A549 (cell line): Measurements from ENCODE around the gene PRKCE. TPM values are rescaled to one million over a fixed set of nuclear protein-coding genes. Genes with fewer than 3 reads are reported as not detected.

Experiments
- ATAC-seq, 2 experiments: fragments of 200-7000 bp in 1 of 2; fragments of >200 bp in 1 of 2; cut with Nextera tagmentation in 1 of 2; cut with Tn5 transposase in 1 of 2; 3 replicates each; pipeline versions ENCODE4 v1.8.0 to v1.9.1; 2018 to 2020; ENCODE audit warnings: mild to moderate bottlenecking in 1 of 2, moderate library complexity in 1 of 2
- CTCF ChIA-PET: fragments of 300-600 bp; sonication (Branson Sonifier 250); formaldehyde crosslinking; extraction: SDS; loops from one replicate; lab custom pipeline; 2021; ENCODE audit warnings: antibody characterized with exemption, inconsistent platforms; lab: Yijun Ruan, JAX
- POLR2A ChIA-PET: fragments of 350-600 bp; formaldehyde crosslinking; extraction: SDS; loops from one replicate; lab custom pipeline; 2021; ENCODE audit warnings: antibody characterized with exemption, inconsistent platforms; lab: Yijun Ruan, JAX
- DNase-seq, 2 experiments: peaks; one replicate each; pipeline versions ENCODE4 v3.0.0 to v3.0.0-alpha.2; 2011 to 2016; ENCODE audit warnings: low read depth in 1 of 2, low spot score in 1 of 2
- FAIRE-seq: peaks from 2 replicates; lab custom pipeline; 2011; peaks lifted over from hg19 to GRCh38; lab: Jason Lieb, UNC
- H3K27ac ChIP-seq, 2 experiments: fragments of >200 bp; sonication (Bioruptor Twin); formaldehyde crosslinking; 3 replicates each; pipeline ENCODE4 v1.5.1; 2016 to 2017
- H3K4me1 ChIP-seq: fragments of >200 bp; sonication (Bioruptor Twin); formaldehyde crosslinking; 3 replicates; pipeline ENCODE4 v1.6.1; 2016
- H3K4me2 ChIP-seq: fragments of >200 bp; sonication (Bioruptor Twin); formaldehyde crosslinking; 3 replicates; pipeline ENCODE4 v1.6.1; 2016
- H3K4me3 ChIP-seq: fragments of >200 bp; sonication (Bioruptor Twin); formaldehyde crosslinking; 3 replicates; pipeline ENCODE4 v1.5.1; 2016
- H3K9me3 ChIP-seq: fragments of >200 bp; sonication (Bioruptor Twin); formaldehyde crosslinking; 3 replicates; pipeline ENCODE4 v1.6.1; 2016
- BHLHE40 ChIP-seq: IDR thresholded peaks from 2 replicates; pipeline ENCODE4 v1.6.1; 2012; ENCODE audit warnings: low read depth, low read length, inconsistent platforms
- CBX8 ChIP-seq: fragments of 200-600 bp; sonication (generic); IDR thresholded peaks from 2 replicates; pipeline ENCODE4 v1.6.1; 2016
- CEBPB ChIP-seq, 2 experiments: fragments of >200 bp in 1 of 2; sonication (Bioruptor Twin) in 1 of 2; formaldehyde crosslinking in 1 of 2; IDR thresholded peaks; 2 replicates each; pipeline ENCODE4 v1.6.1; 2012 to 2016
- CHD2 ChIP-seq: fragments of 150-350 bp; IDR thresholded peaks from 2 replicates; pipeline ENCODE4 v1.6.1; 2014; ENCODE audit warnings: low read length; ENCODE audit not compliant: partially characterized antibody
- EP300 ChIP-seq, 2 experiments: fragments of >200 bp; sonication (Bioruptor Twin); formaldehyde crosslinking; IDR thresholded peaks; 2 replicates in 1 of 2; 3 replicates in 1 of 2; pipeline ENCODE4 v1.6.1; 2016 to 2017
- FOSB ChIP-seq: fragments of 250-450 bp; sonication (Bioruptor Pico); IDR thresholded peaks from 2 replicates; pipeline ENCODE4 v1.5.0; 2020; ENCODE audit warnings: mild to moderate bottlenecking, moderate library complexity
- HDAC2 ChIP-seq: fragments of 200-600 bp; sonication (generic); IDR thresholded peaks from 2 replicates; pipeline ENCODE4 v1.6.1; 2016
- HOXB13 ChIP-seq: fragments of 250-450 bp; sonication (Bioruptor Pico); IDR thresholded peaks from 2 replicates; pipeline ENCODE4 v1.5.0; 2020; ENCODE audit warnings: low read depth, mild to moderate bottlenecking, moderate library complexity
- HOXB5 ChIP-seq: fragments of 250-450 bp; sonication (Bioruptor Pico); IDR thresholded peaks from 2 replicates; pipeline ENCODE4 v1.5.0; 2020; ENCODE audit warnings: mild to moderate bottlenecking, moderate library complexity
- JUN ChIP-seq, 2 experiments: fragments of >200 bp; sonication (Bioruptor Twin); formaldehyde crosslinking; IDR thresholded peaks; 2 replicates in 1 of 2; 3 replicates in 1 of 2; pipeline ENCODE4 v1.6.1; 2016 to 2017
- JUNB ChIP-seq: fragments of >200 bp; sonication (Bioruptor Twin); formaldehyde crosslinking; IDR thresholded peaks from 2 replicates; pipeline ENCODE4 v1.6.1; 2016
- KDM1A ChIP-seq: fragments of 200-600 bp; sonication (generic); IDR thresholded peaks from 2 replicates; pipeline ENCODE4 v1.6.1; 2016; ENCODE audit warnings: low read depth, mild to moderate bottlenecking
- KDM5A ChIP-seq: fragments of 200-600 bp; sonication (generic); IDR thresholded peaks from 2 replicates; pipeline ENCODE4 v1.6.1; 2016; ENCODE audit warnings: antibody characterized with exemption, mild to moderate bottlenecking
- MAFK ChIP-seq: fragments of 450-650 bp; IDR thresholded peaks from 2 replicates; pipeline ENCODE4 v1.6.1; 2014; ENCODE audit not compliant: partially characterized antibody
- MAZ ChIP-seq: fragments of 150-350 bp; IDR thresholded peaks from 2 replicates; pipeline ENCODE4 v1.6.1; 2014; ENCODE audit warnings: antibody characterized with exemption, low read depth, low read length, borderline replicate concordance
- NFE2L2 ChIP-seq: fragments of 150-350 bp; conservative IDR thresholded peaks from 2 replicates; pipeline ENCODE4 v1.6.1; 2014; ENCODE audit warnings: low read length
- NR3C1 ChIP-seq: fragments of >200 bp; sonication (Bioruptor Twin); formaldehyde crosslinking; IDR thresholded peaks from 3 replicates; pipeline ENCODE4 v1.6.1; 2017
- POLR2A ChIP-seq: IDR thresholded peaks from 2 replicates; pipeline ENCODE4 v1.6.1; 2012; ENCODE audit warnings: mild to moderate bottlenecking, low read length
- RAD21 ChIP-seq, 2 experiments: fragments of >200 bp in 1 of 2; sonication (Bioruptor Twin) in 1 of 2; formaldehyde crosslinking in 1 of 2; IDR thresholded peaks in 1 of 2; conservative IDR thresholded peaks in 1 of 2; 2 replicates in 1 of 2; 3 replicates in 1 of 2; pipeline ENCODE4 v1.6.1; 2012 to 2018; ENCODE audit warnings: inconsistent platforms in 1 of 2
- RARB ChIP-seq: fragments of 250-450 bp; sonication (Bioruptor Pico); IDR thresholded peaks from 2 replicates; pipeline ENCODE4 v1.8.0; 2021; ENCODE audit warnings: mild to moderate bottlenecking, moderate library complexity
- RCOR1 ChIP-seq: fragments of 150-350 bp; IDR thresholded peaks from 2 replicates; pipeline ENCODE4 v1.6.1; 2014; ENCODE audit warnings: antibody characterized with exemption, low read length, low read depth
- RNF2 ChIP-seq: fragments of 200-600 bp; sonication (generic); IDR thresholded peaks from 2 replicates; pipeline ENCODE4 v1.6.1; 2016; ENCODE audit warnings: low read depth, mild to moderate bottlenecking, antibody characterized with exemption, moderate library complexity, borderline replicate concordance
- SREBF2 ChIP-seq: fragments of 450-650 bp; IDR thresholded peaks from 2 replicates; pipeline ENCODE4 v1.6.1; 2014; ENCODE audit warnings: mild to moderate bottlenecking, moderate library complexity
- ZFP36 ChIP-seq: fragments of 450-650 bp; IDR thresholded peaks from 2 replicates; pipeline ENCODE4 v1.6.1; 2014; ENCODE audit warnings: borderline replicate concordance; ENCODE audit not compliant: partially characterized antibody
- WGBS: methylation state at CpG from one replicate; pipeline ENCODE4 v1.1.6; 2017; ENCODE audit errors: missing lambda C conversion rate; 5-methylcytosine and 5-hydroxymethylcytosine counted together
- polyA plus RNA-seq, 4 experiments: library from polyadenylated mRNA; depleted of rRNA in 3 of 4; stranded (reverse); fragments of >200 nt; fragmentation: RNase III in 1 of 4; extraction: RNeasy Plus Mini Kit Qiagen cat#74134 plus additional on column Dnase treatment in 1 of 4; gene quantifications; 2 replicates in 3 of 4; 3 replicates in 1 of 4; pipeline ENCODE4 v1.2.3, GENCODE V29; 2011 to 2017
- TF ChIP-seq, protein P1 (sequence below): fragments of 450-650 bp; IDR thresholded peaks from 2 replicates; pipeline ENCODE4 v1.6.1; 2014; ENCODE audit warnings: antibody characterized with exemption
- TF ChIP-seq, protein P2 (sequence below): fragments of 150-350 bp; IDR thresholded peaks from 2 replicates; pipeline ENCODE4 v1.6.1; 2014; ENCODE audit warnings: low read depth, mild to moderate bottlenecking, low read length
- TF ChIP-seq, protein P3 (sequence below): fragments of >200 bp; sonication (Bioruptor Twin); formaldehyde crosslinking; IDR thresholded peaks from 3 replicates; pipeline ENCODE4 v1.5.1; 2016
- TF ChIP-seq, protein P4 (sequence below): IDR thresholded peaks from 2 replicates; pipeline ENCODE4 v1.6.1; 2012

The PRKCE gene
- polyA plus RNA-seq, 2 of the 4 experiments (the other 2 are of a cell fraction), result 11.5 to 12.0 TPM

DNA sequence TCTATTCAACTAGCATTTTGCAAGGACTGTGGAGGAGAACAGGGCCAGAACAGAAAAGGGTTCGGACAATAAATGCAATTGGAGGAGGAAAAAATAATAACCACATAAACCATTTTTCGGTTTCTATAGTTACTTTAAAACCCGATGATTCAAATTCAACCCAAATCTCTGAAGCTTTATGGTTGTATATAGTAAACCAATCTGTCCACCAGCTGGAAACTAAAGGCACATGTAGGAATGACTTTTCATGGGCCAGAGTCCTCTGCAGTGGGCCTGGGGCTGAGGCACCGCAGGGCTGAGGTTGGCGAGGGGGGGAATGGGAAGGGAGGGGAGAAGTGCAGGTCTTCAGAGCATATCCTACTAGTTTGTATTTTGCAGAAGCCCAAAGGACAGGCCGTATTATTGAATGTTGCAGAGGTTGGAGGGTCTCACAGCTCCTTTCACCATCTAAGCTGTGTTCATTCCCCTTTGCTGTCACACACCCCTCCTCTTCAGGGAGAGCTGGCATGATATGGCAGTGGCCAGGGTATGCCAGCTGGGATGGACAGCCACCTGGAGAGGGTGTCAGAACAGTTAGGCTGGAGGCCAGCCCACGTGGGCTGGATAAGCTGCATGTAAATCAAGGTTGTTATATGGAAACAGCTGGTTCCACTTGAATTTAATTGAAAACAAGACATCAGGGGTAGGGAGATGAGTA, 267.1 kb downstream of the PRKCE start:
- no peak for ATAC-seq
- no peak for FAIRE-seq
- TF ChIP-seq JUN (IDR thresholded peaks at IDR 0.05), result no peak
- TF ChIP-seq CHD2, result no peak
- TF ChIP-seq, protein P1, sequence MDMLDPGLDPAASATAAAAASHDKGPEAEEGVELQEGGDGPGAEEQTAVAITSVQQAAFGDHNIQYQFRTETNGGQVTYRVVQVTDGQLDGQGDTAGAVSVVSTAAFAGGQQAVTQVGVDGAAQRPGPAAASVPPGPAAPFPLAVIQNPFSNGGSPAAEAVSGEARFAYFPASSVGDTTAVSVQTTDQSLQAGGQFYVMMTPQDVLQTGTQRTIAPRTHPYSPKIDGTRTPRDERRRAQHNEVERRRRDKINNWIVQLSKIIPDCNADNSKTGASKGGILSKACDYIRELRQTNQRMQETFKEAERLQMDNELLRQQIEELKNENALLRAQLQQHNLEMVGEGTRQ, result no peak
- TF ChIP-seq POLR2A, result no peak
- TF ChIP-seq, protein P2, sequence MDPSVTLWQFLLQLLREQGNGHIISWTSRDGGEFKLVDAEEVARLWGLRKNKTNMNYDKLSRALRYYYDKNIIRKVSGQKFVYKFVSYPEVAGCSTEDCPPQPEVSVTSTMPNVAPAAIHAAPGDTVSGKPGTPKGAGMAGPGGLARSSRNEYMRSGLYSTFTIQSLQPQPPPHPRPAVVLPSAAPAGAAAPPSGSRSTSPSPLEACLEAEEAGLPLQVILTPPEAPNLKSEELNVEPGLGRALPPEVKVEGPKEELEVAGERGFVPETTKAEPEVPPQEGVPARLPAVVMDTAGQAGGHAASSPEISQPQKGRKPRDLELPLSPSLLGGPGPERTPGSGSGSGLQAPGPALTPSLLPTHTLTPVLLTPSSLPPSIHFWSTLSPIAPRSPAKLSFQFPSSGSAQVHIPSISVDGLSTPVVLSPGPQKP, result no peak
- TF ChIP-seq KDM5A, result no peak
- TF ChIP-seq NFE2L2, result no peak
- no peak for TF ChIP-seq CBX8
- no peak for TF ChIP-seq CEBPB (IDR thresholded peaks at IDR 0.05)
- TF ChIP-seq, all 56 proteins: peak for 0
- Histone ChIP-seq H3K4me1 (no peaks in the 10 kb centered on the region), H3K27ac (no peak overlapping the region), H3K4me3 (no peak overlapping the region), H3K9me3 (no peaks in the 10 kb centered on the region), H3K4me2 (no peak overlapping the region)
- no peak for DNase-seq
- ChIA-PET POLR2A (no interaction called here), CTCF (interaction anchor here (1.0 to 1.6 kb wide), 3 partner anchors 13 to 276 kb away, joined by 3 to 8 read pairs (median 3); no protein-coding TSS in a partner anchor)
- 83% methylated on average over 7 of the region's 7 CpGs for WGBS

DNA sequence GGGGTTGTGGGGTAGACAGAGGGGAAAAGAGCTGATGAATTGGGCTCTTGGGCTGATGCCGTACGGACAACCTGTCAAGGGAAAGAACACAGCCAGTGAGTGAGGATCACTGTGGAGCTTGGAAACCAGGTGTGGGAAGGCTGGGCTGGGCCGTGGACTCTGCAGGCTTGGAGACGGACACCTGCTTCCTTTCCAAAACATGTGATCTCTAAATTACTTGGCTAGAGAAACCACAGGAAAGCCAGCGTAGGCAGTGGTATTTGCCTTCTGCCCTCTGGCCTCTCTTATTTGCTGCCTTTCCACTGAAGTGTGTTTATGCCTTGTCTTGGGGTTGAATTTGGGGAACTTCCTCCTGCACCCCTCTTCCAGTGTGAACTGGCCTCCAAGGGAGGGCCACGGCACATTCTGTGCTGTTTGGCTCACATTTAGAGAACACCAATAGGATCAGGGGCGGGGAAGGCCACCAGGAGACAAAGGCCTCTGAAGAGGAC, 267.7 kb downstream of the PRKCE start:
- no peak for FAIRE-seq
- no peak overlapping the region for H3K27ac ChIP-seq

DNA sequence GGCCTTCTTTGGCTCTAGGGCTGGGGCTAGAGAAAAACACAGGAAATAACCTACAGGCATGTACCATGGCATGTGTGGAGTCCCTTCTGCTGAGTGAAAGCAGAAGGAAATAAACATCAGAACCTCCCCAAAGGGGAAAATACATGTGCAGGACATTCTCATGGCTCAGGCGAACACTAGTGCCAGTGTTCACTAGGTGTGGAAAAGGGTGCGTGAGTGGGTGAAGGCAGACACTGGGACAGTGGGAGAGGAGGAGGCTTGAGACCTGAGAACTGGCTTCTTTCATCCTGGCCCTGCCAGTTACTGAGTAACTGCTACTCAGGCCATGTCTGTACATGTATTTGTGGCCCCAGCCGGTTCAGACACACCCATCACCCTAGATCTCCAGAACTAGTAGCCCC, 268.2 kb downstream of the PRKCE start:
- no peak overlapping the region for H3K4me2 ChIP-seq
- ChIA-PET CTCF (interaction anchor here (1.6 to 1.7 kb wide), 2 partner anchors 16 kb away, joined by 8 read pairs; no protein-coding TSS in a partner anchor), POLR2A (no interaction called here)
- ATAC-seq (no peak), DNase-seq (no peak), FAIRE-seq (no peak)
- TF ChIP-seq CEBPB (IDR thresholded peaks at IDR 0.05) (no peak), JUNB (no peak), NR3C1 (no peak), HDAC2 (no peak), CBX8 (no peak), RAD21 (conservative IDR thresholded peaks at IDR 0.05 in 1 of 2, IDR thresholded peaks at IDR 0.05 in 1 of 2) (no peak), ZFP36 (no peak), FOSB (CRISPR knock-in tag) (no peak), KDM5A (no peak), EP300 (IDR thresholded peaks at IDR 0.05) (no peak), MAFK (no peak), BHLHE40 (no peak), RCOR1 (no peak), RNF2 (no peak), SREBF2 (no peak)
- TF ChIP-seq, protein P3, sequence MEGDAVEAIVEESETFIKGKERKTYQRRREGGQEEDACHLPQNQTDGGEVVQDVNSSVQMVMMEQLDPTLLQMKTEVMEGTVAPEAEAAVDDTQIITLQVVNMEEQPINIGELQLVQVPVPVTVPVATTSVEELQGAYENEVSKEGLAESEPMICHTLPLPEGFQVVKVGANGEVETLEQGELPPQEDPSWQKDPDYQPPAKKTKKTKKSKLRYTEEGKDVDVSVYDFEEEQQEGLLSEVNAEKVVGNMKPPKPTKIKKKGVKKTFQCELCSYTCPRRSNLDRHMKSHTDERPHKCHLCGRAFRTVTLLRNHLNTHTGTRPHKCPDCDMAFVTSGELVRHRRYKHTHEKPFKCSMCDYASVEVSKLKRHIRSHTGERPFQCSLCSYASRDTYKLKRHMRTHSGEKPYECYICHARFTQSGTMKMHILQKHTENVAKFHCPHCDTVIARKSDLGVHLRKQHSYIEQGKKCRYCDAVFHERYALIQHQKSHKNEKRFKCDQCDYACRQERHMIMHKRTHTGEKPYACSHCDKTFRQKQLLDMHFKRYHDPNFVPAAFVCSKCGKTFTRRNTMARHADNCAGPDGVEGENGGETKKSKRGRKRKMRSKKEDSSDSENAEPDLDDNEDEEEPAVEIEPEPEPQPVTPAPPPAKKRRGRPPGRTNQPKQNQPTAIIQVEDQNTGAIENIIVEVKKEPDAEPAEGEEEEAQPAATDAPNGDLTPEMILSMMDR, result no peak
- TF ChIP-seq, protein P4, sequence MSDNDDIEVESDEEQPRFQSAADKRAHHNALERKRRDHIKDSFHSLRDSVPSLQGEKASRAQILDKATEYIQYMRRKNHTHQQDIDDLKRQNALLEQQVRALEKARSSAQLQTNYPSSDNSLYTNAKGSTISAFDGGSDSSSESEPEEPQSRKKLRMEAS, result no peak
- H3K4me1 ChIP-seq, result no peaks in the 10 kb centered on the region
- 83% methylated on average over 3 of the region's 3 CpGs for WGBS
- H3K9me3 ChIP-seq, result no peaks in the 10 kb centered on the region
- H3K4me3 ChIP-seq, result no peak overlapping the region
- no peak overlapping the region for H3K27ac ChIP-seq

More for the DNA sequence above, 267.7 kb downstream of the PRKCE start:
- Histone ChIP-seq H3K4me2 (no peak overlapping the region), H3K4me3 (no peak overlapping the region), H3K4me1 (no peaks in the 10 kb centered on the region), H3K9me3 (no peaks in the 10 kb centered on the region)
- WGBS, result 91% methylated on average over 7 of the region's 7 CpGs
- ATAC-seq (no peak), DNase-seq (no peak)
- POLR2A ChIA-PET, result no interaction called here
- CTCF ChIA-PET, result interaction anchor here (1.0 to 1.6 kb wide), 2 partner anchors 17 to 277 kb away, joined by 3 to 8 read pairs; no protein-coding TSS in a partner anchor
- TF ChIP-seq HOXB13, result no peak
- TF ChIP-seq, protein P2, result no peak
- TF ChIP-seq RARB (CRISPR knock-in tag), result no peak
- TF ChIP-seq RCOR1, result no peak
- no peak for TF ChIP-seq KDM1A
- no peak for TF ChIP-seq HOXB5 (CRISPR knock-in tag)
- TF ChIP-seq MAZ, result no peak
